Calu3 (cell line): Measurements from ENCODE around the gene SSNA1. TPM values are rescaled to one million over a fixed set of nuclear protein-coding genes. Genes with fewer than 3 reads are reported as not detected.

Experiments
- BruUV-seq: library from RNA; stranded (reverse); fragments of 400-500 nt; replicated peaks from 2 replicates; lab custom pipeline; 2021; lab: Mats Ljungman, UMichigan
- CTCF ChIA-PET: fragments of 300-600 bp; sonication (Branson Sonifier 250); formaldehyde crosslinking; loops from one replicate; lab custom pipeline; 2022; ENCODE audit warnings: antibody characterized with exemption; lab: Charles Lee
- DNase-seq: peaks from one replicate; pipeline ENCODE4 v3.0.0; 2022
- H3K27ac Mint-ChIP-seq: one replicate; pipeline ENCODE4 v1.8.0; 2022; ENCODE audit warnings: mixed read lengths; ENCODE audit not compliant: unreplicated experiment
- H3K27me3 Mint-ChIP-seq: one replicate; pipeline ENCODE4 v1.8.0; 2022; ENCODE audit warnings: mixed read lengths; ENCODE audit not compliant: unreplicated experiment
- H3K36me3 Mint-ChIP-seq: one replicate; pipeline ENCODE4 v1.8.0; 2022; ENCODE audit warnings: mild to moderate bottlenecking, moderate library complexity, mixed read lengths; ENCODE audit not compliant: insufficient read depth, unreplicated experiment
- H3K4me1 Mint-ChIP-seq: one replicate; pipeline ENCODE4 v1.8.0; 2022; ENCODE audit warnings: mild to moderate bottlenecking, low read depth, mixed read lengths; ENCODE audit not compliant: unreplicated experiment
- H3K4me3 Mint-ChIP-seq: one replicate; pipeline ENCODE4 v1.8.0; 2022; ENCODE audit warnings: mild to moderate bottlenecking, low read depth, moderate library complexity, mixed read lengths; ENCODE audit not compliant: unreplicated experiment
- H3K9me3 Mint-ChIP-seq: one replicate; pipeline ENCODE4 v1.8.0; 2022; ENCODE audit warnings: low read depth, mixed read lengths; ENCODE audit not compliant: unreplicated experiment
- intact Hi-C: fragments of 100-400 bp; cut with micrococcal nuclease; formaldehyde crosslinking; loops from one replicate; pipeline ENCODE4 v1.10.0; 2022; ENCODE audit not compliant: unreplicated experiment
- total RNA-seq: library from RNA; stranded (reverse); gene quantifications from 2 replicates; pipeline ENCODE4 v1.2.3, GENCODE V29; 2022
- TF ChIP-seq, protein P1 (sequence below): fragments of 200-600 bp; IDR thresholded peaks from one replicate; pipeline ENCODE4 v1.8.0; 2022; ENCODE audit warnings: antibody characterized with exemption; ENCODE audit not compliant: unreplicated experiment

The SSNA1 gene
- total RNA-seq, 1 experiment from 2014 or later = 41.9 TPM

DNA sequence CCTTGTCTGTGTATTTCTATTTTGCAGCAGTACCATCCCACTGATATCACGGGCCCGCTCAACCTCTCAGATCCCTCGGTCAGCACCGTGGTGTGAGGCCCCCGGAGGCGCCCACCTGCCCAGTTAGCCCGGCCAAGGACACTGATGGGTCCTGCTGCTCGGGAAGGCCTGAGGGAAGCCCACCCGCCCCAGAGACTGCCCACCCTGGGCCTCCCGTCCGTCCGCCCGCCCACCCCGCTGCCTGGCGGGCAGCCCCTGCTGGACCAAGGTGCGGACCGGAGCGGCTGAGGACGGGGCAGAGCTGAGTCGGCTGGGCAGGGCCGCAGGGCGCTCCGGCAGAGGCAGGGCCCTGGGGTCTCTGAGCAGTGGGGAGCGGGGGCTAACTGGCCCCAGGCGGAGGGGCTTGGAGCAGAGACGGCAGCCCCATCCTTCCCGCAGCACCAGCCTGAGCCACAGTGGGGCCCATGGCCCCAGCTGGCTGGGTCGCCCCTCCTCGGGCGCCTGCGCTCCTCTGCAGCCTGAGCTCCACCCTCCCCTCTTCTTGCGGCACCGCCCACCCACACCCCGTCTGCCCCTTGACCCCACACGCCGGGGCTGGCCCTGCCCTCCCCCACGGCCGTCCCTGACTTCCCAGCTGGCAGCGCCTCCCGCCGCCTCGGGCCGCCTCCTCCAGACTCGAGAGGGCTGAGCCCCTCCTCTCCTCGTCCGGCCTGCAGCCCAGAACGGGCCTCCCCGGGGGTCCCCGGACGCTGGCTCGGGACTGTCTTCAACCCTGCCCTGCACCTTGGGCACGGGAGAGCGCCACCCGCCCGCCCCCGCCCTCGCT, 20.5 kb upstream of the SSNA1 start:
- BruUV-seq = no TSS peak
- TF ChIP-seq, protein P1, sequence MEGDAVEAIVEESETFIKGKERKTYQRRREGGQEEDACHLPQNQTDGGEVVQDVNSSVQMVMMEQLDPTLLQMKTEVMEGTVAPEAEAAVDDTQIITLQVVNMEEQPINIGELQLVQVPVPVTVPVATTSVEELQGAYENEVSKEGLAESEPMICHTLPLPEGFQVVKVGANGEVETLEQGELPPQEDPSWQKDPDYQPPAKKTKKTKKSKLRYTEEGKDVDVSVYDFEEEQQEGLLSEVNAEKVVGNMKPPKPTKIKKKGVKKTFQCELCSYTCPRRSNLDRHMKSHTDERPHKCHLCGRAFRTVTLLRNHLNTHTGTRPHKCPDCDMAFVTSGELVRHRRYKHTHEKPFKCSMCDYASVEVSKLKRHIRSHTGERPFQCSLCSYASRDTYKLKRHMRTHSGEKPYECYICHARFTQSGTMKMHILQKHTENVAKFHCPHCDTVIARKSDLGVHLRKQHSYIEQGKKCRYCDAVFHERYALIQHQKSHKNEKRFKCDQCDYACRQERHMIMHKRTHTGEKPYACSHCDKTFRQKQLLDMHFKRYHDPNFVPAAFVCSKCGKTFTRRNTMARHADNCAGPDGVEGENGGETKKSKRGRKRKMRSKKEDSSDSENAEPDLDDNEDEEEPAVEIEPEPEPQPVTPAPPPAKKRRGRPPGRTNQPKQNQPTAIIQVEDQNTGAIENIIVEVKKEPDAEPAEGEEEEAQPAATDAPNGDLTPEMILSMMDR = no peak
- CTCF ChIA-PET = interaction anchor here (0.5 kb wide), 1 partner anchor 424 kb away, joined by 4 read pairs; no protein-coding TSS in a partner anchor
- Mint-ChIP-seq H3K36me3 (peaks cover 16% of the 10 kb centered on the region), H3K4me3 (peak overlapping the region; percentile 63), H3K9me3 (no peaks in the 10 kb centered on the region), H3K27me3 (peaks cover 43% of the 10 kb centered on the region), H3K4me1 (no peaks in the 10 kb centered on the region), H3K27ac (no peak overlapping the region)
- intact Hi-C loops = no loop called here
- no peak for DNase-seq

DNA sequence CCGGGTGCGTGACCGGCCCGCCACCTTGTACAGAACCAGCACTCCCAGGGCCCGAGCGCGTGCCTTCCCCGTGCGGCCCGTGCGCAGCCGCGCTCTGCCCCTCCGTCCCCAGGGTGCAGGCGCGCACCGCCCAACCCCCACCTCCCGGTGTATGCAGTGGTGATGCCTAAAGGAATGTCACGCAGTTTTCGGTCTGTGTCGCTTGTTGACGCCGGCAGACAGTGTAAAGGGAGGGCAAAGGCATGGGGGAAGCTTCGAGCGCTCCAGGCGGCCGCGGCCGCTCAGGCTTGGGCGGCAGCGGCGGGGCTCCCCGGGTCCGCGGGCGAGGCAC, 19.9 kb upstream of the SSNA1 start:
- intact Hi-C loops = no loop called here

DNA sequence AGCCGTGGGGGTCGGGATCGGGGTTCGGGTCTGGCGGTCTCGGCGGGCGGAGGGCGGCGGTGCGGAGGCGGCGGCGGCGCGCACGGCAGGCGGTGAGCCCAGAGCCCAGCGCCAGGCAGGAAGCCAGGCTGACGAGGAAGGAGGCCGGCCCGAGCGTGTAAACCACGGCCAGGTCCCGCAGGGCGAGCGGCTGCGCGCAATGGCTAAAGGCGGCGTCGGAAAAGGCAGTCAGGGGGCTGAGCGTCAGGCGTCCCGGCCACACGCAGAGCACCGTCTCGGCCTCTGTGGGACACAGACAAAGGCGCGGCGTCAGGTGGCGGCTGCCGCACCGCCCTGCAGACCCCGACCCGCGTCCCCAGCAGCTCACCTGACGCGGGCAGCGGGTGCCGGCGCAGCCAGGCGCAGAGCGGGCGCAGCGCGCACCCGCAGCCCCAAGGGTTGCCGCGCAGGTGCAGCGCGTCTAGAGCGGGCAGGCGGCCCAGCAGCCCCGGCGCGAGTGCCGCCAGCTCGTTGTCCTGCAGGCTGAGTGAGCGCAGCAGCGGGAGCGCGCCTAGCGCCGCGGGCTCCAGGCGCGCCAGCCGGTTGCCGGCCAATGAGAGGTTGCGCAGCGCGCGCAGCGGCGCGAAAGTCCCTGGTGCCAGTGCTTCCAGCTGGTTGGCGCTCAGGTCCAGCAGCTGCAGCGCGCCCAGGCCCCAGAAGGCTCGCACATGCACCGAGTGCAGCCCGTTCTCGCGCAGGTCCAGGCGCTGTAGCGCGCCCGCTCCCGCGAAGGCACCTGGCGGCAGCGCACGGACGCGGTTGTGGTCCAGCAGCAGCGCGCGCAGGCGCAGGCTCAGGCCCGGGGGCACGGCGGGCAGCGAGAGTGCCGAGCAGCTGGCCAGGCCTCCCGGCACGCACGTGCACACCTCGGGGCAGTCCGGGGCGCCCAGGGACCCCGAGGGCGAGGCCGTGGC, 19.3 kb upstream of the SSNA1 start:
- BruUV-seq = no TSS peak
- intact Hi-C loops = no loop called here
- Mint-ChIP-seq H3K9me3 (no peaks in the 10 kb centered on the region), H3K27ac (no peak overlapping the region), H3K36me3 (peaks cover 16% of the 10 kb centered on the region), H3K4me3 (peak overlapping the region; percentile 63), H3K4me1 (no peaks in the 10 kb centered on the region), H3K27me3 (peaks cover 41% of the 10 kb centered on the region)
- CTCF ChIA-PET = interaction anchor here (1.1 kb wide), 1 partner anchor 40 kb away, joined by 4 read pairs; no protein-coding TSS in a partner anchor
- DNase-seq = peak; percentile 57
- TF ChIP-seq, protein P1 = no peak

More for the DNA sequence above, 19.9 kb upstream of the SSNA1 start:
- no TSS peak for BruUV-seq
- TF ChIP-seq, protein P1 = no peak
- peak overlapping the region; percentile 63 for H3K4me3 Mint-ChIP-seq
- peaks cover 16% of the 10 kb centered on the region for H3K36me3 Mint-ChIP-seq
- no peak for DNase-seq
- CTCF ChIA-PET = no interaction called here
- no peaks in the 10 kb centered on the region for H3K4me1 Mint-ChIP-seq
- peaks cover 43% of the 10 kb centered on the region for H3K27me3 Mint-ChIP-seq
- no peak overlapping the region for H3K27ac Mint-ChIP-seq
- no peaks in the 10 kb centered on the region for H3K9me3 Mint-ChIP-seq

- no TSS peak for BruUV-seq
- Mint-ChIP-seq H3K36me3 (peaks cover 16% of the 10 kb centered on the region), H3K27ac (no peak within 1 kb of the TSS), H3K4me3 (peak within 1 kb of the TSS; percentile 63), H3K4me1 (no peaks in the 10 kb centered on the region), H3K9me3 (no peaks in the 10 kb centered on the region), H3K27me3 (peaks cover 34% of the 10 kb centered on the region)
- DNase-seq = no peak
- CTCF ChIA-PET = interaction anchor here (1.1 kb wide), 1 partner anchor 41 kb away, joined by 4 read pairs; no protein-coding TSS in a partner anchor
- TF ChIP-seq, protein P1 = no peak
- intact Hi-C loops = no loop called here
Observed at GRCh38 chr9:137169896-137170358, 18.5 kb upstream of the SSNA1 start, which contains the start of gene LRRC26. TSS of gene LRRC26 (minus strand) at chr9:137170051. CDS start at chr9:137169943, 108 bp downstream.
